ENCODE measurements around the gene CNOT3. TPM values are rescaled to one million over a fixed set of nuclear protein-coding genes. Genes with fewer than 3 reads are reported as not detected.

CNOT3 gene
- total RNA-seq, 1 experiment from 2014 or later: 76.7 TPM

DNA sequence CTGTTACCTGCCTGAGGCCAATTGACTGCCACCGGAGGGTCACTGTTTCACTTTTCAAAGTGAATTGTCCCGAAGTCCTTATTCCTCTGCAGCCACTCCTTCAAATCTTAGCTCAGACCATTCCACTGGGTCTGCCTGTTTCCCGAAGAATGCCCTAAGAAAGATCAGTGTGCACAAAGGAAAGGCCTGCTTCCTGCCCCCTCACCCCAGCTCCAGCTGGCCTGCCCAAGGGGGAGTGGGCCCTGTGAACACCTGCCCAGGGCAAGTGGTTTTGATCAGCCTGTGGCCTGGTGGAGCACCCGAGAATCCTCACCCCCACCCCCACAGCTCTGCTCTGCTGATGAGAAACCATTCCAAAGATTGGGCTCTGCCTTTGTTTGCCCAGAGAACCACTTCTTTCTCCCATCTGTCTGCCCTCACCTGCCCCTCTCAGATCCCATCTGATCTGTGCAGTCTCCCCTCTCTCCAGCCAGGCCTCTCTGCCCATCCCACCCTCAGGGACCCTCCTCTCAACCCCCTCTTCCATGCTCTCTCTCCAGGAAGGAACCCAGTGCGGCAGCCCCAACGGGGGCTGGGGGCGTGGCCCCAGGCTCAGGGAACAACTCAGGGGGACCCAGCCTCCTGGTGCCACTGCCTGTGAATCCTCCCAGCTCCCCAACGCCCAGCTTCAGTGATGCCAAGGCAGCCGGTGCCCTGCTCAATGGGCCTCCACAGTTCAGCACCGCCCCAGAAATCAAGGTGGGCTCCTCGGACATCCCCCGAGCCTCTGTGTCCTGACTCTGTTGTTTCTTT is 11.7 kb downstream of the CNOT3 start (continued):
- TF ChIP-seq POLR2A (IDR thresholded peaks at IDR 0.05; ENCODE audit: borderline replicate concordance, extremely low read depth, insufficient read depth, insufficient read length): no peak
- no peak for TF ChIP-seq RAD21 (IDR thresholded peaks at IDR 0.05; ENCODE audit: low read depth)
- TF ChIP-seq EZH2 (IDR thresholded peaks at IDR 0.05): no peak
- no peak for TF ChIP-seq JUND (IDR thresholded peaks at IDR 0.05)
- no peak for TF ChIP-seq FOSL1 (IDR thresholded peaks at IDR 0.05; ENCODE audit: low read depth)
- TF ChIP-seq SP1 (IDR thresholded peaks at IDR 0.05; ENCODE audit: low read depth): no peak
- no peak for TF ChIP-seq ELF1 (IDR thresholded peaks at IDR 0.05; ENCODE audit: borderline replicate concordance, low read depth)
- no peak for TF ChIP-seq SRF (IDR thresholded peaks at IDR 0.05; ENCODE audit: low read depth)
- no peak for TF ChIP-seq ZFX (IDR thresholded peaks at IDR 0.05)

DNA sequence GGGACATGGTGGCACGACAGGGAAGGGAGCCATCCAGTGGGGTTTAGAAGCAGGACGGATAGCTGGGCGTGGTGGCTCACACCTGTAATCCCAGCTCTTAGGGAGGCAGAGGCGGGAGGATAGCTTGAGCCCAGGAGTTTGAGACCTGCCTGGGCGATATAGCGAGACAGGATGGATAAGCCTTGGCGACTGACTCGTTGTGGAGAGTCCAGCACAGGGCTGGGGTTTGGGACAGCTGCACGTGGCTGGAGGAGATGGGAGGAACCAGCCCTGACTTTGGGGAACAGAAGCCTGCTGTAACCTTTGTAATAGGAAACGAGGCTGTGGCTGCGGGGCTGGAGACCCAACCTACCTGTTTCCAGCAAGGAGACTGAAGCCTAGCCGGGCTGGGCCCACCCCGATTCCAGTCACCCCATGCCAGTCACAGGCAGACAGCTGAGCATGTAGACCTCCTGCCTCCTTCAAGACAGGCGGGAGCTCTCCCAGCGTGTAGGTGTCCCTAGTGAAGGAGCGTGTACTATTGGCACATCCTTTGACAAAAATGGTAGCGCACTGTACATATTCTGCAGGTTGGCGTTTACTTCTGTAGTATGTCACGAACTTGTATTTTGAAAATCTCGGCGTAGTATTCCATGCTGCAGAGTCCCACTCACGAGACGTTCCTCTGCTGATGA is 13.9 kb downstream of the CNOT3 start:
- TF ChIP-seq POLR2AphosphoS5 (IDR thresholded peaks at IDR 0.05; ENCODE audit: low read depth, low read length) (peak; percentile 22; the same call in 1 of the 2 replicates), CBX3 (IDR thresholded peaks at IDR 0.05; ENCODE audit: low read depth) (no peak)
- ChIA-PET POLR2A (interaction anchor here (1.1 kb wide), 1 partner anchor 8 kb away, joined by 4 read pairs; the partner anchor contains the start of gene LENG1), RAD21 (ENCODE audit: low non-redundant PET in 1 of 2, low total read pairs in 2 of 2, uncharacterized antibody in 2 of 2, unreplicated experiment in 2 of 2) (no interaction called here), CTCF (no interaction called here)
- Histone ChIP-seq H3K9me2 (ENCODE audit: insufficient read depth) (no peaks in the 10 kb centered on the region), H4K20me1 (ENCODE audit: insufficient read depth) (no peaks in the 10 kb centered on the region), H3K4me3 (replicated peaks in 1 of 2; ENCODE audit: low read depth in 1 of 2, low read length in 2 of 2) (no peak overlapping the region), H3K79me2 (ENCODE audit: insufficient read depth, low read length) (0 out of 2 replicates have a peak, but pooled peaks cover under 1% of the 10 kb centered on the region), H3K4me1 (ENCODE audit: control insufficient read depth in 1 of 2, insufficient read depth in 2 of 2, low read length in 2 of 2) (no peaks in the 10 kb centered on the region), H3K27me3 (ENCODE audit: insufficient read depth, low read length) (no peaks in the 10 kb centered on the region), H3K36me3 (ENCODE audit: control insufficient read depth in 1 of 2, insufficient read depth in 2 of 2, low read length in 2 of 2) (peaks cover 60 to 71% of the 10 kb centered on the region in 2 experiments; a peak in 3 of 4 replicates), H2AFZ (ENCODE audit: low read depth, low read length, poor library complexity, severe bottlenecking) (no peak overlapping the region), H3K9me3 (ENCODE audit: control insufficient read depth in 1 of 2, insufficient read depth in 1 of 2, low read depth in 1 of 2, low read length in 2 of 2) (no peaks in the 10 kb centered on the region), H3K27ac (ENCODE audit: low read depth, low read length) (no peak overlapping the region), H3K9ac (ENCODE audit: low read length) (no peak overlapping the region), H3K4me2 (ENCODE audit: low read length) (no peak overlapping the region)
- DNase-seq (ENCODE audit: low read depth, low spot score): no peak
- no peak for ATAC-seq
- BruUV-seq (replicated peaks): no TSS peak
- intact Hi-C loops (cut with micrococcal nuclease): no loop called here
